ENCODE measurements around the gene DCAF5.

Gene DCAF5

DNA sequence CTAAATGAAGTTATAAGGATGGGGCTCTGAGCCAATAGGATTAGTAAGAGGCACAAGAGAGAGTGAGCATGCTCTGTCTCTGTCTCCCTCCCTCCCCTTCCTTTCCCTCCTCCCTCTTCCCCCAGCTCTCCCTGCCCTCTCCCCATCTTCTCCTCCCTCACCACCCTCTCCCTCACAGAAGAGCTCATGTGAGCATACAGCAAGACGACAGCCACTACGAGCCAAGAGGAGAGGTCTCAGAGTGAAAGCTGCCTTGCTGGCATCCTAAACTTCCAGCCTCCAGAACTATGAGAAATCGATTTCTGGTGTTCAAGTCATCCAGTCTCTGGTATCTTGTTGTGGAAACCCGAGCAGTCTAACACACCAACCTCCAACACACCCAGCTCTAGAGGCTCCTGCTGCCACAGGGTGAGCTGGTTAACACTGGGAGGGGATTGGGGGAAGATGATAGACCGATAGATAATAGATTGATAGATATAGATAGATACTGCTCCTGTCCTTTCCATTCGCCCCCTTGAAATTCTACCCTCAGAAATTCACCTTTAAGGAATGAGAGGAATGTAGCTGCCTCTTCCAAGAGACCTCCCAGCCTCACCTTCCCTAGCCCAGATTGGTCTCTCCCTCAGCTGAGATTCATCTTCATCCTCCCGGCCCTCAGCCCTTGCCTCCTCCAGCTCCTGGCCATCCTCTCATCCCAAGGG is 148.0 kb downstream of the DCAF5 start:
- no peak for DNase-seq (ENCODE audit: low read depth)

GRCh38 chr14:69003626-69004025 is 149.3 kb downstream of the DCAF5 start:
- no peak for DNase-seq (ENCODE audit: low read depth)

- DNase-seq (ENCODE audit: low read depth) = no peak
These were observed 150.8 kb downstream of the DCAF5 start for GRCh38 chr14:69002069-69002468.

- no peak for DNase-seq (ENCODE audit: low read depth)
These were observed 151.5 kb downstream of the DCAF5 start for GRCh38 chr14:69001375-69001774.

Measured in CMK (cell line).